Stimulated activated CD8-positive, alpha-beta memory T cell treated with anti-CD3 and anti-CD28 coated beads, Interleukin-4, amount 100 ng/mL, for 24 hours (primary cell): Measurements from ENCODE around the gene NDUFA7.
"Not testable (repeated sequence)": the region's sequence is repeated elsewhere in the genome, so short reads cannot be mapped to it uniquely, and the experiment has no call there.

Source experiments
- DNase-seq: peaks from one replicate; pipeline ENCODE4 v3.0.0-alpha.2; 2020; ENCODE audit warnings: low read depth

The NDUFA7 gene

GRCh38 chr19:8341504-8341903 is 20.3 kb upstream of the NDUFA7 start:
- not testable (repeated sequence) for DNase-seq

GRCh38 chr19:8340341-8341096 is 19.3 kb upstream of the NDUFA7 start:
- no peak for DNase-seq

GRCh38 chr19:8338835-8339234 is 17.7 kb upstream of the NDUFA7 start:
- no peak for DNase-seq

- DNase-seq: no peak
These were observed 16.6 kb upstream of the NDUFA7 start for GRCh38 chr19:8337728-8338127.

GRCh38 chr19:8336660-8337059 is 15.5 kb upstream of the NDUFA7 start:
- DNase-seq: no peak

- no peak for DNase-seq
These were observed 14.9 kb upstream of the NDUFA7 start for GRCh38 chr19:8336072-8336569.

GRCh38 chr19:8335343-8336071 is 14.3 kb upstream of the NDUFA7 start:
- no peak for DNase-seq

GRCh38 chr19:8334458-8335342 is 13.5 kb upstream of the NDUFA7 start:
- no peak for DNase-seq

- DNase-seq: no peak
These were observed 12.7 kb upstream of the NDUFA7 start for GRCh38 chr19:8333767-8334457.

GRCh38 chr19:8332976-8333766 is 12.0 kb upstream of the NDUFA7 start:
- no peak for DNase-seq

GRCh38 chr19:8331263-8331845 is 10.2 kb upstream of the NDUFA7 start:
- no peak for DNase-seq

GRCh38 chr19:8329996-8330395 is 8.8 kb upstream of the NDUFA7 start:
- no peak for DNase-seq

- DNase-seq: no peak
These were observed 4.3 kb upstream of the NDUFA7 start for GRCh38 chr19:8325454-8325853.

GRCh38 chr19:8324186-8325050 is 3.2 kb upstream of the NDUFA7 start:
- no peak for DNase-seq

- DNase-seq: no peak
These were observed 2.6 kb upstream of the NDUFA7 start for GRCh38 chr19:8323781-8324185.

- DNase-seq: no peak
These were observed 1.4 kb upstream of the NDUFA7 start for GRCh38 chr19:8322638-8322997.

GRCh38 chr19:8321986-8322637 is 937 bp upstream of the NDUFA7 start:
- DNase-seq: no peak

GRCh38 chr19:8320564-8321066 is 560 bp downstream of the NDUFA7 start:
- no peak for DNase-seq
